Stimulated activated CD4-positive, alpha-beta T cell treated with anti-CD3 and anti-CD28 coated beads, Interleukin-4, amount 100 ng/mL, for 24 hours (primary cell): ENCODE results near the gene TIMM8A.
"Not testable (repeated sequence)": the region's sequence is repeated elsewhere in the genome, so short reads cannot be mapped to it uniquely, and the experiment has no call there.

Source experiments
- DNase-seq: peaks from one replicate; pipeline ENCODE4 v3.0.0-alpha.2; 2020

TIMM8A gene

GRCh38 chrX:101357166-101357795 is 8.7 kb upstream of the TIMM8A start:
- no peak for DNase-seq

- DNase-seq: no peak
These were observed 636 bp upstream of the TIMM8A start for GRCh38 chrX:101349193-101349562.

GRCh38 chrX:101347859-101348451 is 587 bp downstream of the TIMM8A start:
- no peak for DNase-seq

GRCh38 chrX:101337776-101338271 is 10.7 kb downstream of the TIMM8A start:
- DNase-seq: no peak

- DNase-seq: not testable (repeated sequence)
These were observed 14.2 kb downstream of the TIMM8A start for GRCh38 chrX:101334310-101334709.

GRCh38 chrX:101326600-101326999 is 21.9 kb downstream of the TIMM8A start:
- not testable (repeated sequence) for DNase-seq

- DNase-seq: no peak
These were observed 44.8 kb downstream of the TIMM8A start for GRCh38 chrX:101303790-101304189.
